SU-DHL-6 (cell line): ENCODE measurements around the gene AP2A2.

Source experiments
- H2AFZ ChIP-seq: fragments of 200-600 bp; sonication (generic); 2 replicates; pipeline ENCODE4 v1.6.1; 2014; ENCODE audit warnings: low read depth, mild to moderate bottlenecking, moderate library complexity, mixed read lengths, antibody characterized with exemption, low read length; ENCODE audit not compliant: severe bottlenecking
- H3F3A ChIP-seq: fragments of 200-600 bp; shearing (Covaris generic); 2 replicates; pipeline ENCODE4 v1.6.0; 2016; ENCODE audit warnings: antibody characterized with exemption, mild to moderate bottlenecking; ENCODE audit not compliant: insufficient read depth
- H3K27ac ChIP-seq: fragments of 200-600 bp; sonication (generic); 2 replicates; pipeline ENCODE4 v1.5.1; 2016; ENCODE audit warnings: low read depth, mild to moderate bottlenecking, low read length, moderate library complexity, mixed read lengths
- H3K27me3 ChIP-seq: fragments of 200-600 bp; sonication (generic), shearing (Covaris generic); 2 replicates; pipeline ENCODE4 v1.6.0; 2014; ENCODE audit warnings: mild to moderate bottlenecking, low read length
- H3K36me3 ChIP-seq: fragments of 200-600 bp; sonication (generic); 2 replicates; pipeline ENCODE4 v1.6.1; 2014; ENCODE audit warnings: mild to moderate bottlenecking, low read length, mixed read lengths
- H3K4me2 ChIP-seq: fragments of 300-600, 200-600 bp; shearing (Covaris generic), sonication (generic); 2 replicates; pipeline ENCODE4 v1.6.0; 2014; ENCODE audit warnings: low read length, low read depth, mild to moderate bottlenecking; ENCODE audit not compliant: poor library complexity, severe bottlenecking
- H3K4me3 ChIP-seq: fragments of 200-600 bp; sonication (generic); 2 replicates; pipeline ENCODE4 v1.5.1; 2014; ENCODE audit warnings: antibody characterized with exemption, low read length, mild to moderate bottlenecking, mixed read lengths; ENCODE audit not compliant: insufficient read depth, poor library complexity, severe bottlenecking
- H3K79me2 ChIP-seq: fragments of 200-600 bp; sonication (generic); 2 replicates; pipeline ENCODE4 v1.6.1; 2014; ENCODE audit warnings: mild to moderate bottlenecking, low read length, moderate library complexity; ENCODE audit not compliant: insufficient read depth
- H3K9ac ChIP-seq: fragments of 200-600 bp; sonication (generic); 2 replicates; pipeline ENCODE4 v1.7.0; 2014; ENCODE audit warnings: mild to moderate bottlenecking, low read length
- H3K9me2 ChIP-seq: fragments of 200-600 bp; sonication (generic); replicated peaks from 2 replicates; pipeline ENCODE4 v1.6.1; 2014; ENCODE audit warnings: low read length; ENCODE audit not compliant: insufficient read depth
- H3K9me3 ChIP-seq: fragments of 200-600 bp; sonication (generic); 2 replicates; pipeline ENCODE4 v1.6.1; 2014; ENCODE audit warnings: low read length, mixed read lengths; ENCODE audit not compliant: insufficient read depth
- H4K20me1 ChIP-seq: fragments of 200-600 bp; sonication (generic); 2 replicates; pipeline ENCODE4 v1.6.1; 2014; ENCODE audit warnings: low read depth, mild to moderate bottlenecking, antibody characterized with exemption, low read length, moderate library complexity, mixed read lengths
- EZH2phosphoT487 ChIP-seq: fragments of 200-600 bp; sonication (generic), shearing (Covaris generic); conservative IDR thresholded peaks from 2 replicates; pipeline ENCODE4 v1.6.1; 2018; ENCODE audit warnings: mild to moderate bottlenecking, antibody characterized with exemption, low read length, moderate library complexity, mixed read lengths
- TF ChIP-seq, protein P1 (sequence below): fragments of 200-600 bp; sonication (generic); IDR thresholded peaks from one replicate; pipeline ENCODE4 v1.5.1; 2017; ENCODE audit warnings: antibody characterized with exemption, mild to moderate bottlenecking, low read length, moderate library complexity; ENCODE audit not compliant: insufficient read depth, poor library complexity, severe bottlenecking

The AP2A2 gene

GRCh38 chr11:880447-880846, 45.2 kb upstream of the AP2A2 start:
- Histone ChIP-seq H3K9ac (no peak overlapping the region), H3K27me3 (no peaks in the 10 kb centered on the region), H3K79me2 (no peaks in the 10 kb centered on the region), H2AFZ (no peak overlapping the region), H3K36me3 (no peaks in the 10 kb centered on the region), H3K9me2 (no peaks in the 10 kb centered on the region), H3K4me2 (no peak overlapping the region), H3K4me3 (no peak overlapping the region), H3F3A (no peaks in the 10 kb centered on the region), H3K27ac (no peak overlapping the region), H4K20me1 (no peaks in the 10 kb centered on the region), H3K9me3 (no peaks in the 10 kb centered on the region)
- TF ChIP-seq, protein P1, sequence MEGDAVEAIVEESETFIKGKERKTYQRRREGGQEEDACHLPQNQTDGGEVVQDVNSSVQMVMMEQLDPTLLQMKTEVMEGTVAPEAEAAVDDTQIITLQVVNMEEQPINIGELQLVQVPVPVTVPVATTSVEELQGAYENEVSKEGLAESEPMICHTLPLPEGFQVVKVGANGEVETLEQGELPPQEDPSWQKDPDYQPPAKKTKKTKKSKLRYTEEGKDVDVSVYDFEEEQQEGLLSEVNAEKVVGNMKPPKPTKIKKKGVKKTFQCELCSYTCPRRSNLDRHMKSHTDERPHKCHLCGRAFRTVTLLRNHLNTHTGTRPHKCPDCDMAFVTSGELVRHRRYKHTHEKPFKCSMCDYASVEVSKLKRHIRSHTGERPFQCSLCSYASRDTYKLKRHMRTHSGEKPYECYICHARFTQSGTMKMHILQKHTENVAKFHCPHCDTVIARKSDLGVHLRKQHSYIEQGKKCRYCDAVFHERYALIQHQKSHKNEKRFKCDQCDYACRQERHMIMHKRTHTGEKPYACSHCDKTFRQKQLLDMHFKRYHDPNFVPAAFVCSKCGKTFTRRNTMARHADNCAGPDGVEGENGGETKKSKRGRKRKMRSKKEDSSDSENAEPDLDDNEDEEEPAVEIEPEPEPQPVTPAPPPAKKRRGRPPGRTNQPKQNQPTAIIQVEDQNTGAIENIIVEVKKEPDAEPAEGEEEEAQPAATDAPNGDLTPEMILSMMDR, result no peak
- TF ChIP-seq EZH2phosphoT487, result no peak

GRCh38 chr11:882596-882995, 43.1 kb upstream of the AP2A2 start:
- H2AFZ ChIP-seq, result no peak overlapping the region
- no peak overlapping the region for H3K4me2 ChIP-seq
- no peaks in the 10 kb centered on the region for H3K9me2 ChIP-seq
- no peak overlapping the region for H3K27ac ChIP-seq
- H3K27me3 ChIP-seq, result no peaks in the 10 kb centered on the region
- H3K36me3 ChIP-seq, result no peaks in the 10 kb centered on the region
- H4K20me1 ChIP-seq, result no peaks in the 10 kb centered on the region
- H3K9ac ChIP-seq, result no peak overlapping the region
- H3K4me3 ChIP-seq, result no peak overlapping the region
- no peaks in the 10 kb centered on the region for H3F3A ChIP-seq
- TF ChIP-seq, protein P1, result no peak
- TF ChIP-seq EZH2phosphoT487, result no peak
- no peaks in the 10 kb centered on the region for H3K9me3 ChIP-seq
- no peaks in the 10 kb centered on the region for H3K79me2 ChIP-seq

- TF ChIP-seq, protein P1, result no peak
- TF ChIP-seq EZH2phosphoT487, result no peak
- Histone ChIP-seq H3K9ac (no peak overlapping the region), H3K36me3 (no peaks in the 10 kb centered on the region), H2AFZ (no peak overlapping the region), H3K4me2 (no peak overlapping the region), H3F3A (no peaks in the 10 kb centered on the region), H3K4me3 (no peak overlapping the region), H3K27ac (no peak overlapping the region), H3K9me2 (no peaks in the 10 kb centered on the region), H3K79me2 (no peaks in the 10 kb centered on the region), H3K9me3 (no peaks in the 10 kb centered on the region), H3K27me3 (no peaks in the 10 kb centered on the region), H4K20me1 (no peaks in the 10 kb centered on the region)
These were observed 42.1 kb upstream of the AP2A2 start for GRCh38 chr11:883527-883926.

GRCh38 chr11:884578-885070, 41.0 kb upstream of the AP2A2 start:
- no peak for TF ChIP-seq EZH2phosphoT487
- TF ChIP-seq, protein P1, result no peak
- no peak overlapping the region for H3K4me3 ChIP-seq
- H3F3A ChIP-seq, result no peaks in the 10 kb centered on the region
- H3K79me2 ChIP-seq, result no peaks in the 10 kb centered on the region
- H2AFZ ChIP-seq, result no peak overlapping the region
- H3K27me3 ChIP-seq, result no peaks in the 10 kb centered on the region
- no peaks in the 10 kb centered on the region for H3K9me3 ChIP-seq
- H3K4me2 ChIP-seq, result no peak overlapping the region
- H4K20me1 ChIP-seq, result no peaks in the 10 kb centered on the region
- no peaks in the 10 kb centered on the region for H3K9me2 ChIP-seq
- H3K9ac ChIP-seq, result no peak overlapping the region
- no peak overlapping the region for H3K27ac ChIP-seq
- no peaks in the 10 kb centered on the region for H3K36me3 ChIP-seq
